GM21390 (cell line): ENCODE data around the gene TBL1X.

Source experiments
- ATAC-seq: cut with Tn5 transposase; IDR thresholded peaks from one replicate; pipeline ENCODE4 v1.9.1; 2021; ENCODE audit not compliant: unreplicated experiment

Gene TBL1X

GRCh38 chrX:9788911-9789310 lies 324.1 kb downstream of the TBL1X start:
- no peak for ATAC-seq

GRCh38 chrX:9789555-9789954 lies 324.7 kb downstream of the TBL1X start:
- no peak for ATAC-seq
